GM23248 (cell line): ENCODE results near the gene COL9A3. TPM values are rescaled to one million over a fixed set of nuclear protein-coding genes. Genes with fewer than 3 reads are reported as not detected.

ENCODE experiments used
- DNase-seq: peaks from one replicate; pipeline ENCODE4 v3.0.0-alpha.2; 2015
- H2AFZ ChIP-seq: fragments of 200-600 bp; sonication (generic); 2 replicates; pipeline ENCODE4 v1.6.1; 2016; ENCODE audit warnings: antibody characterized with exemption
- H3F3A ChIP-seq: fragments of 200-600 bp; sonication (generic); 2 replicates; pipeline ENCODE4 v1.6.1; 2016; ENCODE audit warnings: mild to moderate bottlenecking, antibody characterized with exemption, mixed run types; ENCODE audit not compliant: insufficient read depth
- H3K27ac ChIP-seq: fragments of 200-600 bp; sonication (generic); 2 replicates; pipeline ENCODE4 v1.5.1; 2016; ENCODE audit warnings: mild to moderate bottlenecking
- H3K27me3 ChIP-seq: fragments of 200-600 bp; sonication (generic); replicated peaks from 2 replicates; pipeline ENCODE4 v1.6.1; 2016; ENCODE audit warnings: mild to moderate bottlenecking; ENCODE audit not compliant: insufficient read depth
- H3K36me3 ChIP-seq: fragments of 200-600 bp; sonication (generic); 2 replicates; pipeline ENCODE4 v1.6.1; 2016; ENCODE audit warnings: low read depth, mild to moderate bottlenecking
- H3K4me1 ChIP-seq: fragments of 200-600 bp; sonication (generic); 2 replicates; pipeline ENCODE4 v1.6.1; 2016; ENCODE audit warnings: mild to moderate bottlenecking; ENCODE audit not compliant: insufficient read depth
- H3K4me2 ChIP-seq: fragments of 200-600 bp; sonication (generic); one replicate; pipeline ENCODE4 v1.6.1; 2016; ENCODE audit warnings: mild to moderate bottlenecking; ENCODE audit not compliant: unreplicated experiment
- H3K4me3 ChIP-seq: fragments of 200-600 bp; sonication (generic); 2 replicates; pipeline ENCODE4 v1.5.1; 2016; ENCODE audit warnings: mild to moderate bottlenecking
- H3K79me2 ChIP-seq: fragments of 200-600 bp; sonication (generic); 2 replicates; pipeline ENCODE4 v1.6.1; 2016; ENCODE audit warnings: mild to moderate bottlenecking; ENCODE audit not compliant: insufficient read depth
- H3K9ac ChIP-seq: fragments of 200-600 bp; sonication (generic); 2 replicates; pipeline ENCODE4 v1.6.1; 2016; ENCODE audit warnings: mild to moderate bottlenecking
- H3K9me2 ChIP-seq: fragments of 200-600 bp; sonication (generic); 2 replicates; pipeline ENCODE4 v1.6.1; 2016; ENCODE audit warnings: mixed run types, mild to moderate bottlenecking, moderate library complexity; ENCODE audit not compliant: insufficient read depth
- H3K9me3 ChIP-seq: fragments of 200-600 bp; sonication (generic); one replicate; pipeline ENCODE4 v1.6.1; 2017; ENCODE audit warnings: low read depth
- H4K20me1 ChIP-seq: fragments of 200-600 bp; sonication (generic); 2 replicates; pipeline ENCODE4 v1.6.0; 2016; ENCODE audit not compliant: insufficient read depth
- EZH2 ChIP-seq: fragments of 200-600 bp; sonication (generic); IDR thresholded peaks from 2 replicates; pipeline ENCODE4 v1.6.1; 2018; ENCODE audit warnings: antibody characterized with exemption, mild to moderate bottlenecking; ENCODE audit not compliant: insufficient read depth, poor library complexity, severe bottlenecking
- EZH2phosphoT487 ChIP-seq: fragments of 200-600 bp; sonication (generic); IDR thresholded peaks from 2 replicates; pipeline ENCODE4 v1.6.1; 2018; ENCODE audit warnings: antibody characterized with exemption, moderate library complexity, mild to moderate bottlenecking, low read depth; ENCODE audit not compliant: insufficient read depth
- WGBS, 2 experiments: methylation state at CpG; one replicate each; pipeline ENCODE4 v1.1.6; 2015 to 2017; ENCODE audit warnings: low lambda C conversion rate in 2 of 2, low coverage in 1 of 2; ENCODE audit errors: missing lambda C conversion rate in 2 of 2; 5-methylcytosine and 5-hydroxymethylcytosine counted together
- in situ Hi-C: fragments of 300-500 bp; cut with MboI; formaldehyde crosslinking; loops from 2 replicates; pipeline ENCODE4 v1.15.0; 2020
- polyA plus RNA-seq: library from polyadenylated mRNA; unstranded; fragments of >200 nt; fragmentation: Nextera tagmentation; extraction: Ambion mirVana; gene quantifications from 2 replicates; pipeline ENCODE4 v1.2.1, GENCODE V29; 2016
- total RNA-seq: library from RNA; depleted of rRNA; stranded (reverse); fragments of >200 nt; shearing (Covaris generic); gene quantifications from 2 replicates; pipeline ENCODE4 v1.2.3, GENCODE V29; 2014

The COL9A3 gene
- total and polyA plus RNA-seq, 2 experiments from 2014 or later, result 0.25 TPM; not detected in 1

- TF ChIP-seq EZH2phosphoT487 (no peak), EZH2 (no peak)
- Histone ChIP-seq H3K9ac (0 out of 2 replicates have a peak overlapping the region, but pooled peaks have one; percentile 38), H3K79me2 (peaks cover 36% of the 10 kb centered on the region), H3K27me3 (no peaks in the 10 kb centered on the region), H3K4me1 (peaks cover 14% of the 10 kb centered on the region), H3K9me3 (no peaks in the 10 kb centered on the region), H3K27ac (no peak overlapping the region), H3K4me2 (peak overlapping the region; percentile 51), H2AFZ (peak overlapping the region; percentile 74), H3K4me3 (peak overlapping the region; percentile 89), H3F3A (peaks cover 26% of the 10 kb centered on the region; the same call in 1 of the 2 replicates), H4K20me1 (no peaks in the 10 kb centered on the region), H3K36me3 (peaks cover 12% of the 10 kb centered on the region; the same call in 1 of the 2 replicates), H3K9me2 (no peaks in the 10 kb centered on the region)
- WGBS, 2 experiments, result 28 to 33% methylated on average over 19 to 25 of the region's 25 CpGs
- DNase-seq, result peak; percentile 60
- in situ Hi-C loops, result no loop called here
Observed at GRCh38 chr20:62804021-62804626, 12.7 kb upstream of the COL9A3 start.

- Histone ChIP-seq H3K4me1 (peaks cover 14% of the 10 kb centered on the region), H3K27ac (0 out of 2 replicates have a peak within 1 kb of the TSS, but pooled peaks have one; percentile 19), H3K4me3 (peak within 1 kb of the TSS; percentile 89), H3K27me3 (no peaks in the 10 kb centered on the region), H3K9me2 (no peaks in the 10 kb centered on the region), H3F3A (peaks cover 25% of the 10 kb centered on the region; the same call in 1 of the 2 replicates), H3K9me3 (no peaks in the 10 kb centered on the region), H2AFZ (peak within 1 kb of the TSS; percentile 74), H3K9ac (peak within 1 kb of the TSS; percentile 83), H3K79me2 (peaks cover 40% of the 10 kb centered on the region), H3K4me2 (peak within 1 kb of the TSS; percentile 98), H4K20me1 (no peaks in the 10 kb centered on the region), H3K36me3 (peaks cover 7% of the 10 kb centered on the region; the same call in 1 of the 2 replicates)
- peak; percentile 74 for DNase-seq
- WGBS, 2 experiments, result 0 to 1% methylated on average over 15 to 37 of the region's 77 CpGs
- in situ Hi-C loops, result no loop called here
- TF ChIP-seq EZH2phosphoT487, result no peak
- TF ChIP-seq EZH2, result no peak
Observed at GRCh38 chr20:62804627-62805154, 12.2 kb upstream of the COL9A3 start, which contains the start of gene OGFR. OGFR (plus strand) TSS chr20:62804835; CDS start chr20:62804860, 25 bp downstream.

- H2AFZ ChIP-seq, result peak overlapping the region; percentile 46; the same call in 1 of the 2 replicates
- peak; percentile 58 for DNase-seq
- H3F3A ChIP-seq, result peaks cover 19% of the 10 kb centered on the region; the same call in 1 of the 2 replicates
- H3K9me2 ChIP-seq, result no peaks in the 10 kb centered on the region
- no peaks in the 10 kb centered on the region for H4K20me1 ChIP-seq
- H3K27me3 ChIP-seq, result no peaks in the 10 kb centered on the region
- no peaks in the 10 kb centered on the region for H3K9me3 ChIP-seq
- H3K79me2 ChIP-seq, result peaks cover 40% of the 10 kb centered on the region
- 0 out of 2 replicates have a peak overlapping the region, but pooled peaks have one; percentile 19 for H3K27ac ChIP-seq
- 0 to 2% methylated on average over 22 to 29 of the region's 58 CpGs for WGBS, 2 experiments
- peak overlapping the region; percentile 89 for H3K4me3 ChIP-seq
- TF ChIP-seq EZH2 (no peak), EZH2phosphoT487 (no peak)
- in situ Hi-C loops, result no loop called here
- H3K9ac ChIP-seq, result peak overlapping the region; percentile 83
- peak overlapping the region; percentile 98 for H3K4me2 ChIP-seq
- H3K36me3 ChIP-seq, result peaks cover 5% of the 10 kb centered on the region; the same call in 1 of the 2 replicates
- peaks cover 14% of the 10 kb centered on the region for H3K4me1 ChIP-seq
Observed at GRCh38 chr20:62805155-62805710, 11.6 kb upstream of the COL9A3 start.

GRCh38 chr20:62805711-62806382 is 11.0 kb upstream of the COL9A3 start:
- peaks cover 40% of the 10 kb centered on the region for H3K79me2 ChIP-seq
- peak overlapping the region; percentile 89 for H3K4me3 ChIP-seq
- no peak for DNase-seq
- peaks cover 14% of the 10 kb centered on the region for H3K4me1 ChIP-seq
- 29 to 33% methylated on average over 24 of the region's 25 CpGs for WGBS, 2 experiments
- peaks cover 14% of the 10 kb centered on the region; the same call in 1 of the 2 replicates for H3F3A ChIP-seq
- H3K4me2 ChIP-seq, result peak overlapping the region; percentile 98
- no peaks in the 10 kb centered on the region for H4K20me1 ChIP-seq
- no peaks in the 10 kb centered on the region for H3K9me3 ChIP-seq
- H3K27ac ChIP-seq, result no peak overlapping the region
- peaks cover 4% of the 10 kb centered on the region; the same call in 1 of the 2 replicates for H3K36me3 ChIP-seq
- no peaks in the 10 kb centered on the region for H3K9me2 ChIP-seq
- H3K9ac ChIP-seq, result peak overlapping the region; percentile 83
- TF ChIP-seq EZH2, result no peak
- no peak for TF ChIP-seq EZH2phosphoT487
- in situ Hi-C loops, result no loop called here
- no peak overlapping the region for H2AFZ ChIP-seq
- no peaks in the 10 kb centered on the region for H3K27me3 ChIP-seq
